ENCODE measurements around the gene TRIO. TPM values are rescaled to one million over a fixed set of nuclear protein-coding genes. Genes with fewer than 3 reads are reported as not detected.

TRIO gene
- total and polyA plus RNA-seq, 2 experiments from 2014 or later: 18.5 to 78.2 TPM

- DNase-seq (ENCODE audit: low spot score): no peak
- Histone ChIP-seq H4K20me1 (ENCODE audit: insufficient read depth, poor library complexity, severe bottlenecking) (no peaks in the 10 kb centered on the region), H3K27ac (no peak overlapping the region), H3K36me3 (replicated peaks; ENCODE audit: insufficient read depth, low read depth) (no peaks in the 10 kb centered on the region), H3K9me3 (ENCODE audit: low read depth) (no peaks in the 10 kb centered on the region), H3K4me1 (ENCODE audit: insufficient read depth) (no peaks in the 10 kb centered on the region), H3K27me3 (no peaks in the 10 kb centered on the region), H3K79me2 (no peaks in the 10 kb centered on the region), H3K9me2 (replicated peaks; ENCODE audit: insufficient read depth) (no peaks in the 10 kb centered on the region), H2AFZ (no peak overlapping the region), H3K4me3 (no peak overlapping the region), H3K4me2 (no peak overlapping the region)
- WGBS (ENCODE audit: low lambda C conversion rate, missing lambda C conversion rate): 92% methylated on average over 1 of the region's 1 CpG
- TF ChIP-seq EZH2phosphoT487 (IDR thresholded peaks at IDR 0.05; ENCODE audit: low read depth, severe bottlenecking, unreplicated experiment) (no peak), CTCF (IDR thresholded peaks at IDR 0.05; ENCODE audit: poor library complexity) (no peak), EZH2 (IDR thresholded peaks at IDR 0.05; ENCODE audit: borderline replicate concordance) (no peak)
Observed at GRCh38 chr5:14395411-14395810, 252.3 kb downstream of the TRIO start.

- Histone ChIP-seq H2AFZ (no peak overlapping the region), H3K36me3 (replicated peaks; ENCODE audit: insufficient read depth, low read depth) (no peaks in the 10 kb centered on the region), H3K27ac (no peak overlapping the region), H3K79me2 (no peaks in the 10 kb centered on the region), H3K4me3 (no peak overlapping the region), H3K9me3 (ENCODE audit: low read depth) (no peaks in the 10 kb centered on the region), H3K4me2 (no peak overlapping the region), H4K20me1 (ENCODE audit: insufficient read depth, poor library complexity, severe bottlenecking) (no peaks in the 10 kb centered on the region), H3K9me2 (replicated peaks; ENCODE audit: insufficient read depth) (no peaks in the 10 kb centered on the region), H3K27me3 (no peaks in the 10 kb centered on the region), H3K4me1 (ENCODE audit: insufficient read depth) (no peaks in the 10 kb centered on the region)
- WGBS (ENCODE audit: low lambda C conversion rate, missing lambda C conversion rate): 91% methylated on average over 7 of the region's 7 CpGs
- DNase-seq (ENCODE audit: low spot score): no peak
- TF ChIP-seq EZH2 (IDR thresholded peaks at IDR 0.05; ENCODE audit: borderline replicate concordance): no peak
- no peak for TF ChIP-seq CTCF (IDR thresholded peaks at IDR 0.05; ENCODE audit: poor library complexity)
- TF ChIP-seq EZH2phosphoT487 (IDR thresholded peaks at IDR 0.05; ENCODE audit: low read depth, severe bottlenecking, unreplicated experiment): no peak
Observed at GRCh38 chr5:14396066-14396465, 252.9 kb downstream of the TRIO start.

GRCh38 chr5:14396737-14397136 is 253.6 kb downstream of the TRIO start:
- no peak for TF ChIP-seq EZH2 (IDR thresholded peaks at IDR 0.05; ENCODE audit: borderline replicate concordance)
- no peak for TF ChIP-seq CTCF (IDR thresholded peaks at IDR 0.05; ENCODE audit: poor library complexity)
- TF ChIP-seq EZH2phosphoT487 (IDR thresholded peaks at IDR 0.05; ENCODE audit: low read depth, severe bottlenecking, unreplicated experiment): no peak
- Histone ChIP-seq H3K36me3 (replicated peaks; ENCODE audit: insufficient read depth, low read depth) (no peaks in the 10 kb centered on the region), H3K27me3 (no peaks in the 10 kb centered on the region), H3K79me2 (peaks cover 5% of the 10 kb centered on the region), H3K4me2 (no peak overlapping the region), H3K9me3 (ENCODE audit: low read depth) (no peaks in the 10 kb centered on the region), H2AFZ (no peak overlapping the region), H3K27ac (no peak overlapping the region), H3K4me1 (ENCODE audit: insufficient read depth) (no peaks in the 10 kb centered on the region), H4K20me1 (ENCODE audit: insufficient read depth, poor library complexity, severe bottlenecking) (no peaks in the 10 kb centered on the region), H3K9me2 (replicated peaks; ENCODE audit: insufficient read depth) (no peaks in the 10 kb centered on the region), H3K4me3 (no peak overlapping the region)
- 88% methylated on average over 5 of the region's 5 CpGs for WGBS (ENCODE audit: low lambda C conversion rate, missing lambda C conversion rate)
- no peak for DNase-seq (ENCODE audit: low spot score)

GRCh38 chr5:14397717-14398116 is 254.6 kb downstream of the TRIO start:
- Histone ChIP-seq H4K20me1 (ENCODE audit: insufficient read depth, poor library complexity, severe bottlenecking) (no peaks in the 10 kb centered on the region), H3K79me2 (peaks cover 5% of the 10 kb centered on the region), H3K4me2 (no peak overlapping the region), H3K4me3 (no peak overlapping the region), H3K36me3 (replicated peaks; ENCODE audit: insufficient read depth, low read depth) (no peaks in the 10 kb centered on the region), H2AFZ (no peak overlapping the region), H3K4me1 (ENCODE audit: insufficient read depth) (no peaks in the 10 kb centered on the region), H3K27me3 (no peaks in the 10 kb centered on the region), H3K27ac (no peak overlapping the region), H3K9me2 (replicated peaks; ENCODE audit: insufficient read depth) (no peaks in the 10 kb centered on the region), H3K9me3 (ENCODE audit: low read depth) (no peaks in the 10 kb centered on the region)
- no peak for TF ChIP-seq EZH2 (IDR thresholded peaks at IDR 0.05; ENCODE audit: borderline replicate concordance)
- TF ChIP-seq EZH2phosphoT487 (IDR thresholded peaks at IDR 0.05; ENCODE audit: low read depth, severe bottlenecking, unreplicated experiment): no peak
- TF ChIP-seq CTCF (IDR thresholded peaks at IDR 0.05; ENCODE audit: poor library complexity): no peak
- DNase-seq (ENCODE audit: low spot score): no peak
- 97% methylated on average over 3 of the region's 3 CpGs for WGBS (ENCODE audit: low lambda C conversion rate, missing lambda C conversion rate)
